ENCODE measurements around the gene TMEM163.

- TF ChIP-seq CTCF (IDR thresholded peaks at IDR 0.05): no peak
- no peak for TF ChIP-seq POLR2A (IDR thresholded peaks at IDR 0.05)
These were observed 93.5 kb downstream of the TMEM163 start for GRCh38 chr2:134625311-134625710.
